NK-92 treated with Interleukin-12 subunit alpha and Interleukin-12 subunit beta, amount 100 ng/mL, for 24 hours (cell line): Measurements from ENCODE around the gene IFNAR2.

ENCODE experiments used
- DNase-seq: peaks from one replicate; lab custom pipeline; 2025; lab: John Stamatoyannopoulos, UW

The IFNAR2 gene

GRCh38 chr21:33268737-33269441 is 39.2 kb downstream of the IFNAR2 start:
- no peak for DNase-seq

DNA sequence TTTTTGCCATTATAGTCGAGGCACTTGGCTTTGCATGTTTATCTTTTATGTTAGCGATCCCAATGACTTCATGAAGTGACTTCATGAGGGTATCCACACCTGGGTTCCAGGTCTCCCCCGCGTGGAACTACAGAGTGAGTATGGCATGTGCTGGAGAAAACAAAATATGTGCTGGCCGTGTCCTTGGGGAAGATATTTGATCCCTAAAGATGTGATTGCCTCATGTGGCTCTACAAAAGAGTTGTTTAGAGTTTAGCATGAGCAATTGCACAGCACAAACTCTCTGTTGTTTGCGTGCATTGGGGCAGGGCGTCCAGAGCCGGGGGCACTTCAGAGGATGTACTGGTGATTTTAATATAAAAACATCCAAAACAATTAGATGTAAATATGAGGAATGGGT is 41.2 kb downstream of the IFNAR2 start:
- no peak for DNase-seq

- DNase-seq, result no peak
These were observed 43.3 kb downstream of the IFNAR2 start for GRCh38 chr21:33273044-33273443.

- no peak for DNase-seq
These were observed 49.0 kb downstream of the IFNAR2 start for GRCh38 chr21:33278721-33279120.

GRCh38 chr21:33279330-33279820 is 49.6 kb downstream of the IFNAR2 start:
- no peak for DNase-seq
